AG10803 (cell line): ENCODE results near the gene TMEM204.

Experiments used
- DNase-seq: peaks from one replicate; pipeline ENCODE4 v3.0.0; 2010; ENCODE audit warnings: low read depth
- H3K4me3 ChIP-seq: 2 replicates; pipeline ENCODE4 v1.5.1; 2011; ENCODE audit warnings: mild to moderate bottlenecking, low read length, control low read depth
- CTCF ChIP-seq: conservative IDR thresholded peaks from 2 replicates; pipeline ENCODE4 v1.5.1; 2011; ENCODE audit warnings: mild to moderate bottlenecking, low read length, control low read depth, inconsistent platforms

The TMEM204 gene

GRCh38 chr16:1541293-1542165 lies 8.1 kb downstream of the TMEM204 start:
- no peak for TF ChIP-seq CTCF
- no peak for DNase-seq
- H3K4me3 ChIP-seq: no peak overlapping the region

GRCh38 chr16:1542166-1542500 lies 8.7 kb downstream of the TMEM204 start:
- no peak for DNase-seq
- TF ChIP-seq CTCF: no peak
- H3K4me3 ChIP-seq: no peak overlapping the region

- no peak for DNase-seq
- no peak overlapping the region for H3K4me3 ChIP-seq
- no peak for TF ChIP-seq CTCF
Measured at GRCh38 chr16:1542533-1542932, 9.1 kb downstream of the TMEM204 start.

GRCh38 chr16:1543085-1543896 lies 9.8 kb downstream of the TMEM204 start:
- no peak overlapping the region for H3K4me3 ChIP-seq
- peak; percentile 61 for DNase-seq

GRCh38 chr16:1545044-1546040 lies 11.9 kb downstream of the TMEM204 start:
- H3K4me3 ChIP-seq: no peak overlapping the region
- TF ChIP-seq CTCF: no peak
- no peak for DNase-seq

More at GRCh38 chr16:1543085-1543896, 9.8 kb downstream of the TMEM204 start:
- TF ChIP-seq CTCF: peak; percentile 20

- no peak for TF ChIP-seq CTCF
- H3K4me3 ChIP-seq: no peak overlapping the region
- no peak for DNase-seq
Measured at GRCh38 chr16:1546430-1546829, 13.0 kb downstream of the TMEM204 start.
